HG03521 (cell line): ENCODE results near the gene CLTCL1.
"Not testable (repeated sequence)": the region's sequence is repeated elsewhere in the genome, so short reads cannot be mapped to it uniquely, and the experiment has no call there.

Experiments
- ATAC-seq: cut with Tn5 transposase; IDR thresholded peaks from one replicate; pipeline ENCODE4 v1.9.1; 2021; ENCODE audit warnings: mild to moderate bottlenecking, moderate library complexity; ENCODE audit not compliant: unreplicated experiment

Gene CLTCL1

GRCh38 chr22:19291218-19291579, 320 bp downstream of the CLTCL1 start:
- ATAC-seq = peak; percentile 33

GRCh38 chr22:19290400-19291217, 910 bp downstream of the CLTCL1 start:
- ATAC-seq = no peak

GRCh38 chr22:19289475-19290161, 1.9 kb downstream of the CLTCL1 start:
- ATAC-seq = no peak

GRCh38 chr22:19287889-19288288, 3.6 kb downstream of the CLTCL1 start:
- no peak for ATAC-seq

- ATAC-seq = no peak
These were observed 4.3 kb downstream of the CLTCL1 start for GRCh38 chr22:19287076-19287707.

DNA sequence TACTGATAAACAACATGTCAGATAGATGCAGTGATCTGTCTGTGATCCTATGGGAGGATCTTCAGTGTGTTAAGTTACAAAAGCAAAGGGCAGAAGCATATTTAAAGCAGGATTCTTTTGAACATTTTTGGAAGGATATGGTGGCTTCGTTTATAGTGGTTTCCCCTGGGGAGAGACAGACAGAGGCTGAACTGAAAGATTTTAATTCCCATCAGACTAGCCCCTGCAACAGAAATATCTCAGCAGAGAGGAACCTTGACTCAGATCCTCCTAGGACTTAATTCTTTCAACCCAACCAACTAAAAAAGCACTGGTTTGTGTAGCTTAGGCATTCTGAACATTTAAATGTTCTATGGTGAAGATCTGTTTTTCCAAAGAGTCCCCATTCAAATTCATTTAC, 5.7 kb downstream of the CLTCL1 start:
- ATAC-seq = no peak

DNA sequence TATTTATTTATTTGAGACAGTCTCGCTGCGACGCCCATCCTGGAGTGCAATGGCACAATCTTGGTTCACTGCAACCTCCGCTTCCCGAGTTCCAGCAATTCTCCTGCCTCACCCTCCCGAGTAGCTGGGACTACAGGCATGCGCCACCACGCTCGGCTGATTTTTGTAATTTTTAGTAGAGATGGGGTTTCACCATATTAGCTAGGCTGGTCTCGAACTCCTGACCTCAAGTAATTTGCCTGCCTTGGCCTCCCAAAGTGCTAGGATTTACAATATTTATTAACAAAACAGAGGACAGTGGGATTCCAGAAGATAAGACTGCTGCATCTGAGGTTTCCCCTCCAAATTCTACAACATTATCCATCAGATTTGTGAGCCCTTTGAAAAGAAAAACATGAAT, 12.4 kb downstream of the CLTCL1 start:
- not testable (repeated sequence) for ATAC-seq

- no peak for ATAC-seq
These were observed 13.7 kb downstream of the CLTCL1 start for GRCh38 chr22:19277785-19278184.

GRCh38 chr22:19275919-19276600, 15.5 kb downstream of the CLTCL1 start:
- no peak for ATAC-seq

GRCh38 chr22:19275513-19275912, 16.0 kb downstream of the CLTCL1 start:
- ATAC-seq = no peak

DNA sequence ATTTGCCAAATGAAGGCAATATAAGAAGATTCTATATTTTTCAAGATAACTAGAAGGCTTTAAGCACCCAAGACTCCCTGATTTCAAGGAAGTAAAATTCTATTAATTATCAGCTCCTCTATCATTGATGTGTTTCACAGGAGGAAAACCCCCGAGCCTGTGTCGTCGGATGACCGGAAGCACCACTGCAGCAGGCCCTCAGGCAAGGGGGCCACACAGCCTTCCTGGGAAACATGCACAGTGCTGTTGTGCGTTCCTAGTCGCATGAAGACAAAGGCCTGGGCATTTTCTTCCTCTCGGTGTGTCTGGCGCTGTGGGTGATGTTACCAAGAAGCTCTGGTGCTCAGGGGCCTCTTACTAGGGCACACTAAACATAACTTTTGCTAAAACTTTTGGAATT, 16.4 kb downstream of the CLTCL1 start:
- no peak for ATAC-seq

DNA sequence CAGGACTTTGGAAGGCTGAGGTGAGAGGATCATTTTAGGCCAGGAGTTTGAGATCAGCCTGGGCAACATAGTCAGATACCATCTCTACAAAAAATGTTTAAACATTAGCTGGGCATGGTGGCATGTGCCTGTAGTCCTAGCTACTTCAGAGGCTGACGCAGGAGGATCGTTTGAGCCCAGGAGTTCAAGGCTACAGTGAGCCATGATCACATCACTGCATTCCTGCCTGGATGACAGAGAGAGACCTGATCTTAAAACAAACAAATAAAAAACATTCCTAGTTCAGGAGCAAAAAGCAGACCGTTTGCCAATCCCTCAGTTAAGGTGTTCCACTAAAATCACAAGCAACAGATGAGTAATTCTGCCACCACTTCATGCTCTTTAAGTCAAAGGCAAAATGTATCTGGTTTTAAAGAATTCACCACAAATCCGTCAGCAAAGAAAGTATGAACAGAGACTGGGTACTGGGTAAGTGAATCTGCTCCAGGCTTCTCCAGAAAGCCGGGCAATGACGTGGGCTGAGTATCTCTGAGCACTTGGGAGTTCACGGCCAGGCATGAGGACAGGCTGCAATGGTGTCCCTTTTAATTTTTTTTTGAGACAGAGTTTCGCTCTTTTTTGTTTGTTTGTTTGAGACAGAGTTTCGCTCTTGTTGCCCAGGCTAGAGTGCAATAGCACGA, 19.5 kb downstream of the CLTCL1 start:
- no peak for ATAC-seq

- ATAC-seq = no peak
These were observed 20.2 kb downstream of the CLTCL1 start for GRCh38 chr22:19271273-19271855.

GRCh38 chr22:19270873-19271272, 20.6 kb downstream of the CLTCL1 start:
- ATAC-seq = no peak

- ATAC-seq = no peak
These were observed 24.9 kb downstream of the CLTCL1 start for GRCh38 chr22:19266547-19267086.

DNA sequence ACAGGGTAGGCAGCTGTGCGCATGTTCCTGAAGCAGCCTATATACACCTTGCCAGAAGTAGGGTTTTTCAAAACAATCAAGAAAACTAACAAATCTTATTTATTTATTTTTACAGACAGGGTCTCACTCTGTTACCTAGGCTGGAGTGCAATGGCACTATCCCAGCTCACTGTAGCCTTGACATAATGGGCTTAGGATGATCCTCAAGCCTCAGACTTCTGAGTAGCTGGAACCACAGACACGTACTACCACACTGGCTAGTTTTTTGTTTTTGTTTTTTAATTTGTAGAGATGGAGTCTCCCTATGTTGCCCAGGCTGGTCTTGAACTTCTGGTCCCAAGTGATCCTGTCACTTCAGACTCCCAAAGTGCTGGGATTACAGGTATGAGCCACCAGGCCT, 25.7 kb downstream of the CLTCL1 start:
- ATAC-seq = no peak

GRCh38 chr22:19260804-19261203, 30.7 kb downstream of the CLTCL1 start:
- ATAC-seq = no peak

- ATAC-seq = no peak
These were observed 31.3 kb downstream of the CLTCL1 start for GRCh38 chr22:19260194-19260593.

DNA sequence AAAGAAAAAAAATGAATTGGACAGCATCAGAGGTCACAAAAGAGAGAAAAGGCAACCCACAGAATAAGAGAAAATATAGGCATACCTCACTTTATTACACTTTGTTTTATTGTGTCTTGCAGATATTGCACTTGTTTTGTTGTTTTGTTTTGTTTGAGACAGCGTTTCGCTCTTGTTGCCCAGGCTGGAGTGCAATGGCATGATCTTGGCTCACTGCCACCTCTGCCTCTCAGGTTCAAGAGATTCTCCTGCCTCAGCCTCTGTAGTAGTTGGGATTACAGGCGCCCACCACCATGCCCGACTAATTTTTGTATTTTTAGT, 32.6 kb downstream of the CLTCL1 start:
- not testable (repeated sequence) for ATAC-seq

GRCh38 chr22:19258371-19258770, 33.1 kb downstream of the CLTCL1 start:
- ATAC-seq = no peak
